Activated CD4-positive, alpha-beta T cell treated with anti-CD3 and anti-CD28 coated beads, Interleukin-2, amount 50 U/mL, for 48 hours (primary cell): ENCODE results near the gene USF1.
"Not testable (repeated sequence)": the region's sequence is repeated elsewhere in the genome, so short reads cannot be mapped to it uniquely, and the experiment has no call there.

Experiments
- DNase-seq, 2 experiments: peaks; one replicate each; pipeline ENCODE4 v3.0.0-alpha.2; 2020

The USF1 gene

DNA sequence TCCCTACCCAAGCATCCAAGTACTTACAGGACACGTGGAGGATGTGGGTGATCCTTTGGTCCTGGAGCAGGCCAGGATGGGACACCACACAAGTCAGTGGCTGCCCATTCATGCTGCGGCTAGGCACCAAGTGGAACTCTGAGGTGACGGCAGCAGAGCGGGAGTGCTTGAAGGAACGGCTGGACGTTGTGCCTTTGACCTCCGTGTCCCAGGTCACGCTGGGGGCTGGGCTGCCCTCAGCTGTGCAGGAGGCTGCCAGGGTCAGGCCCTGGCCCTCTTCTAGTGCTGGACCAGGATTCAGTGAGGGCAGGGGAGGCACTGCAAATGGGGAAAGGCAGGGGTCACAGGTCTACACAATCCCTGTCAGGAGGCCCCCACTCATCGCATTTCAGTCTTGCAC lies 31.6 kb upstream of the USF1 start:
- DNase-seq: no peak

DNA sequence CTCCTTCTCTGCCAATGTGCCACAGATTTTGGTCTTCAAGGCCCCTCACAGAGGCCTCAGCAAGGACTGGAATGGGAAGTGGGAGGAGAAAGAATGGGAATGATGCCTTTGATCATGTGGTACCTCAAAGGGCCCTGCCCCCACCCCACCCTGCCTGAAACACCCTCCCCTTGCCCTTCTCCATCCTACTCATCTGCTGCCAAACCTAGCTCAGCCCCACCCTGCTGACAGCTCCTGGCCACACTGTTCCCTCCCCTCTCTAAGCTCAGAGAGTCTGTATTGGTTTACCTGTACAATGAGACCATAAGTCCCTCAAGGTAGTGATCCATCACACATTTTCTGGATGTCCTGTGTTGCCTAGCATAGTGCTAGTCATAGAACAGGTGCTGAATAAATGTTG lies 30.6 kb upstream of the USF1 start:
- no peak for DNase-seq

DNA sequence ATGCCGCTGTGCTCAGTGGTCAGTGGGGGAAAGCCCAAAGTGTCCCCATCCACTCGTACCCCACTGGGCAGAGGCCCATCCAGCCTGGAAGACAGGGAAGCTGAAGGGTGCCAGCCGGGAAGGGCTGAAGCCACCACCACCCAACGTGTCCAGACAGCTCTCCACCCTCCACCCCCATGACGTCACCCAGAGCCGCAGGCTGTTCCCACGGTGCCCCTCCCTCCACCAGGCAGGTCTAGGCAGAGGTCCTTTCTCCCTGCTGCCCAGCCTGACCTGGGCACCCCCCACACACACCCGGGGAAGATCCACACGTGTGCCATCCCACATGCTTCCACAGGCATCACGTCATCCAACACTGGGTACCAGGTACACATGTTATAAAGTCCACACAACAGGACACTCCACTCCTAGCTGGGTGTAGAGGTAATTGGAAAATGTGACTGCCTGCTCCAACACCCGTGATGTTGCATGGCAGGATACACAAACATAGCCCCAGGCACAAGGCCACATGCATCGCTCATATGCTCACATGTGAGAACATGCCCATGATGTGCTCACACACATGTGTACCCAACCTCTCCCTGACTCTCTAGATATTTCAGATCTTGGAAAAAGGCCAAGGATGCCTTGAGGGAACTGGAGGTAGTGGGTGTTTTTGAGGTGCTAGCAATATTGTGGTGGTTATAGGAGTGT lies 29.0 kb upstream of the USF1 start:
- no peak for DNase-seq

DNA sequence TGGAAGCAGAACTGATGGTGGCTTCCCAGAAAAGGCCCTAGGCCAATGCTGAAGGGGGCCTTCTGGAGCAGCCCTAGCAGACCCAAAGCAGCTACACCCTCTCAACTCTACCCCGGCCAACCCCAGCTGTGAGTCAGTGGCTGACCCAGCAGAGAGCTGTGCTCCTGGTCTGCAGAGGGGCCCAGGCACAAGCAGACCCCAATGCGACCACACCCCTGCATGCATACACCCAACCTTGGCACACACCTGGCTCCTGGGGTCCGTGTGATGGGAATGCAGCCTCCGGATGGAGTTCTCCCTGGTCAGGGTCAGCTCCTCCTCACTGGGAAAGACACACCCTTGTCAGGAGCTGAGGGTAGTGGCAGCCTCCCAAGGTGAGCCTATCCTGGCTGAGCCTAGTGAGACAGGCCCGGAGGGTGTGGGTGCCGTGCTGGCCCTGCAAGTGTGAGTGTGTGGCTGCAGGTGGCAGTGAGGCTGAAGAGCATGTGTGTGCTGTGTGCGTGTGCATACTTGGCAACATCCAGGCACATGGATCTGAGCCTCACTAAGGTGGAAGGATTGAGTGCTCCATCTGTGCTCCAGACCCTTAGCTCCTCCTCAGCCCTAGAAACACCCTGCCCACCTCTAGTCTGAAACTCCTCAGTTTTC lies 27.8 kb upstream of the USF1 start:
- DNase-seq: no peak

DNA sequence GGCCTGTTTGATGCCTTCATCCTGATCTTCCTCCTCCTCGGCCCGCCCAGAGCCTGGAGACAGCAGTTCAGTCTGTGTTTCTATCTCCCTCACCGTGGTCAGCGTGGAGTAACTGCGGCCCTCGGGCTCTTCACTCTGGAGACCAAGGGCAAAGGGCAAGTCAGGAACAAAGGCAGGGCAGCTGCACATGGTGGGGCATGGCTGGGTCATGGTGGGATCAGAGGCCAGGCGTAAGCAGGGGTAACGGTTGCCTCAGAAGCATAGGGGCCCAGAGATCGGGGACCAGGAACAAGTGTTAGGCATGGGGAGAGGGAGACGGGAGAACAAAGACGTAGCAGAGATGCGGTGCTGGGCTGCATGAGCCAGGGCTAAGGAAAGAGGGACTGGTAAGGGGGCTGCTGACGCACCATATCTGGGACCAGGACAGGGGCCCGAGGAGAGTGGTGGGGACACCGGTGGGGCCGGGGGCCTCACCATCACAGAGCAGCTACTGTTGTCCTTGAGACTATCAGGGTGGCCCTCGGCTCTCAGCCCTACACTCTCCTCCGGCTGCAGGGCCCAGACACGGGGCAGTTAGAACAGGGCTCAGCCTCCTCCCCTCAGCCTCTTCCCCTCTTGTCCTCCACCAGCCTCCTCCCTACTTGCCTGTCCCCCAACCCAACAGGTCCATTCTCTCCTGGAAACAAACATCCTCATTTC lies 27.1 kb upstream of the USF1 start:
- DNase-seq: no peak

- DNase-seq: peak; percentile 56 to 64
Observed at GRCh38 chr1:161071886-161072371, 26.2 kb upstream of the USF1 start.

- DNase-seq: no peak
Observed at GRCh38 chr1:161070761-161071160, 25.0 kb upstream of the USF1 start.

- peak; percentile 84 to 89 for DNase-seq
Observed at GRCh38 chr1:161069731-161070270, 24.0 kb upstream of the USF1 start, which contains the start of gene ARHGAP30. ARHGAP30 (minus strand) TSS chr1:161069891; CDS start chr1:161069624, 267 bp downstream.

- peak; percentile 28 to 37 for DNase-seq
Observed at GRCh38 chr1:161069241-161069640, 23.5 kb upstream of the USF1 start.

DNA sequence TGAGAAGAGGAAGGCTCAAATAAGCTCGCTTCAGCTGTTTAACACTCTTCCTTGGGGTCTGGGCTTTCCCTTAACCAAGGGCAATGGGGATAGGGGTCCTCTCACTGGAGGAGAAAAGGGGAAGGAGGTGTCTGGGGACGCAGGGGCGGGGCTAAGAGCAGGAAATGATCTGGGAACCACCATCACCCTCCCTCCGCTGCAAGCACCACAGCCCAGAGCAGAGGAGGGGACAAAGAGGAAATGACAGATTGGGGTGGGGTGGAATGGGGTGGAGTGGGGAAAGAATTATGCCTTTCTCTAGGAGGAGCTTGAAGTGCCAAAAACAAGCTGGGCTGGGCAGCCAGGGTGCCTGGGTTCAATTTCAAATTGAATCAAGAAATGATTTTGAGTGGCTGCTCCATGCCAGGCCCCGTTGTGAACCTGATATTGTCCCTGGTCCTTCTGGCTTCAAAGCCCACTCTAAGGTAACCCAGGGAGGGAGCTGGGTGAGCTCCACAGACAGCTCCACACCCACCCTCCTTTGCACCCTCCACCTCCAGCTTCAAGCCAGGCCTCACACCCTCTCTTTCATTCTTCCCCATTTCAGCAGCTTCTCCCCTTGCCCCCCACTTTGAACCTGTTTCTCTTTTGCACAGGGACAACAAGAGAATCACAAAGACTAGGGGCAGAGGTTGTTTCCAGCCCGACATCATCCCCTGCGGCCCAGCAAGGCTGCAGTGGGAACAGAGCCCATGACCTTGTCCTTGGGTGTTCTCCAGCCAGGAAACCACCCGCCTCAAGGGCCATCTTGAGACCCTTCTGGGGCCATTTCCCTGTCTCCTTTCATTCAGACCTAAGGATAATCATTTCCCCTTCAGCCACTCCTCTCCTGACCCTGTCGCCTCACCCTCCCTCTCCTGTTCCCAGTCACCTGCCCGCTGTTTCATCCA lies 22.8 kb upstream of the USF1 start:
- peak; percentile 84 to 90 for DNase-seq

- DNase-seq: no peak
Observed at GRCh38 chr1:161066694-161067093, 20.9 kb upstream of the USF1 start.

GRCh38 chr1:161065681-161066080 lies 19.9 kb upstream of the USF1 start:
- DNase-seq: not testable (repeated sequence)

GRCh38 chr1:161063936-161064335 lies 18.2 kb upstream of the USF1 start:
- DNase-seq: not testable (repeated sequence)

DNA sequence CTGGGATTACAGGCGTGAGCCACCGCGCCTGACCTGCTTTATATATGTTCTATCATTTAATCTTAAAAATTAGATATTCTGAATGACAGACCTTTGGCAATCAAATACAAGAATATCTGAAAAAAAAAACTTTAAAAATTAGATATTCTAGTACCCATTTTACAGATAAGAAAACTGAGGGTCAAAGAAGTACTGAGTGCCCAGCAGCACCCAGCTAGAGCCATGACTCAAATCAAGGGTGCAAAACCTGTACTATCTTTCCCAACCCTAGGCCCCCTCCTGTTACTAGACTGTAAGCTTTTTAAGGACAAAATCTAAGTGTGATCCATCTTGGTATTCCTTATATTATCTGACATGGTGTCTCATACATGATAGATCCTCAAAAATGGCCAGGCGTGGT lies 15.6 kb upstream of the USF1 start:
- DNase-seq: no peak

GRCh38 chr1:161059293-161059692 lies 13.5 kb upstream of the USF1 start:
- DNase-seq: no peak

- DNase-seq: peak in 1 of 2 experiments; percentile 38
Observed at GRCh38 chr1:161054805-161055204, 9.0 kb upstream of the USF1 start.

DNA sequence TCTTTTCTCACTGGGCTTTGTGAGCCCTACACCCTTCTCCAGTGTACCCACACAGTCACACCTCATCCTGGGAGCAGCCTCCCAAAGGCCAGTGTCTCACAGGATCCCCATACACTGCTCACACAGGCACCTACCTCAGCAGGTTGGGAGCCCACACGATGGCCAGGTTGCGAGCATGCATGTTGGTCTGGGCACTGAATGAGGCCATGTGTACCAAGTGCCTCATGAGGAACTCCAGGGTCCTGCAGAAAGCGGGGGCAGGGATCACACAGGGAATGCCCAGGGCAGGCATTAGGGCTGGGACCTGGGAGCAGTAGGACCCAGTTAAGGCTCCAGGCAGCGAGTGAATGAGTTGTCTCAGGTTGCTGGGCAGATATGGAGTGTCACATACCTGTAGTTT lies 8.5 kb upstream of the USF1 start:
- no peak for DNase-seq

DNA sequence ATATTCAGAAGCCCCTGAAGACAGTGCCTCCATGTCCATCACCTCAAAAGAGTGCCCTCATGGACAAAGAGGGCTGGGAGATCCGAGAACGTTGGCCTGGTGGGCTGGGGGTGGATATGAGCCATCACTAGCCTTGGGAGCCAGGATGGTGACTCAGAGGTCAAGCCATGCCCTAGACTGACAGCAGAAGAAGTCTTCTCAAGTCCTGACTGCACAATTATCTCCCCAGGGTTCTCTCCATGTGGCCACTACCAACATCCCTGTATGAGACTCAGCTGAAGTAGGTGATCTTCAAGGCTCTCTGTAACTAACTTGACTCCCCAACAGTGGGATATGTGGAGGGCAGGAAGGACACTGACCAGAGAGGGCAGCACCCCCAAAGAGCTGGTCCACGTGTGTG lies 7.1 kb upstream of the USF1 start:
- no peak for DNase-seq

DNA sequence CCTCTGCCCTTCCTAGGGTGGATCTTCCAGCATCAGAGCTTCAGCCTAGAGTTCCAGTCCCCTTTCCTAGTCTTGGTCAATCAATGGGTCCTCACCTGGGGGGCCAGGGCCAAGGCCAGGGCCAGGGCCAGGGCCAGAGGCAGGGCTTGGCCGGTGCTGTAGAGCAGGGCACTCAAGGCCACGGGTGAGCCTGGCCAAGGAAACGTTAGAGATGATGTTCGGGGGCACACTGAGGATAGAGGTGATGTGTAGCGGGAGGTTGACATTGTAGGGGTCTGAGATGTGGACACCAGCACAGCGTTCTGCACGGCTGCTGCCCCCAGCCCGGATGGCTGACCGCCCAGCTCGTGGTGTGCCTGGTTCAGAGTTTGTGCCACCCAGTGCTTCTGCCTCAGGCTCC lies 5.4 kb upstream of the USF1 start:
- no peak for DNase-seq

DNA sequence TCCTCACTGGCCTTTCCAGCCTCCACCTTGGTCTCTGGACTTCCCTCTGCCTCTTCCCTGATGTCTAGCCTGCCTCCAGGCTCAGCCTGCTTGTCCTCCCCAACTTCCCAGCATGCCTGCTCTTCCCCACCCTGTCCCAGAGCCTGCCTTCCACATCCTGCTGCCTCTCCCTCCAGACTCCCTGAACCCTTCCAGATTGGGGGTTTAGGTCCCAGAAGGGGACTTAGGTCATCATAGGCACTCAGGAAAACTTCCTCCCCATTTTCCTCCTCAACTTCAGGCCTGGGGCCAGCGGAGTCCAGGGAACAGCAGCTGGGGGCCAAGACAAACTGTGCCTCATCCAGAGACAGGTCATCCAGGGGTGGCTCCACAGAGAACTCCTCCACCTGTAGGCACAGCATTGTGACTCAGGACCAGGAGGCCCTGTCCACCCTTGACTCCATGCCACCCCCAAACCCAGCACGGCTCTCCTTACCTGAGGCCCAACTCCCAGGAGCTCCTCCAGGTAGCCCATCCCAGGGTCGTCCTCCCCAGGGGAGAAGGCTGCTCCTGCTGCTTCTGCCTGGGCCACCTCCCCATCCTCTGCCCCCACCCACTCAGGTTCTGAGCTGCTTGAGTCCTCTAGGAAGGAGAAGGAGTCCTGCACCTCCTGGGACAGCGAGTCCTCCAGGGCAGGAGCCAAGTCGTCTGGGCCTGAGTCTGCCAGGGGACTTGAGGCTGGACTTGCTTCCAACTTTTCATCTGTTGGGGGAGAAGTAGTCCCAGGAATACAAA lies 3.4 kb upstream of the USF1 start:
- DNase-seq: no peak
